Stimulated activated CD4-positive, alpha-beta T cell treated with anti-CD3 and anti-CD28 coated beads, Interleukin-15, amount 100 ng/mL, for 24 hours (primary cell): ENCODE results near the gene OCSTAMP.

Experiments
- DNase-seq: peaks from one replicate; pipeline ENCODE4 v3.0.0-alpha.2; 2020

Gene OCSTAMP

GRCh38 chr20:46550461-46550860, at the start of gene OCSTAMP:
OCSTAMP (minus strand) TSS chr20:46550654; CDS start chr20:46550560, 94 bp downstream.
- no peak for DNase-seq

DNA sequence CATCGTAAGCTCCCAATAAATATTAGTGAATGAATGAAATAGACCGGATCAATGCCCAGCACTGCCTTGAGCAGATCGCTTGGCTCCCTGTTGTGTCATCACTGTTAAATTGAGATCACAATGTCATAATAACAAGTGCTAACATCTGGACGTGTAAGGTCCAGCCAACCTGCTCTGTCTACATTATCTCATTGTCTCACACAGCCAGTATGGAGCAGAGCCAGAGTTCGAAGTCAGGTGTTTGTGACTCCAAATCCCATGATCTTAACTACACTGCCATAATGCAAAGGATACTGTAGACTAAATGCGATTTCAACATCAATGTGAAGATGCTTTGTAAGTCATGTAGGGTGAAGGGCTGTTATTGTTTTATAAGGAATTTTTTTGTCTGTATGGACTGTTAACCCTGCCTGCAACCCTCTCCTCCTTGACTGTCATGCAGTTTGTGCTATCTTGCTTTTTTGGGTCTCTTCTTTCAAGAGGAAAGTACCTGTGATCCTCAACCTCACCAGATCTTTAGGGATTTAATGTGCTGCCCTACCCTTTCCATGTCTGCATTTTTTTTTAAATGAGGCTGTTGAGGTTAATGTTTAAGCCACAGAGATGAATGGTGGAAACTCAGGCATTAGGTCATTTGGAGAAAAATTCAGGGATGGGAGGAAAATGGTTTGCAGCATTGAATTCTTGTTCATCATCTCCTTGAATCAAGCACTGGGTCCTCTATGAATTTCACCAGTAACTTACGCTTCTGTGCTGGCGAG, 49.0 kb upstream of the OCSTAMP start:
- no peak for DNase-seq

GRCh38 chr20:46595933-46596332, 45.5 kb upstream of the OCSTAMP start:
- no peak for DNase-seq

GRCh38 chr20:46594725-46595124, 44.3 kb upstream of the OCSTAMP start:
- DNase-seq: no peak

GRCh38 chr20:46592580-46593362, 42.3 kb upstream of the OCSTAMP start:
- peak; percentile 28 for DNase-seq

DNA sequence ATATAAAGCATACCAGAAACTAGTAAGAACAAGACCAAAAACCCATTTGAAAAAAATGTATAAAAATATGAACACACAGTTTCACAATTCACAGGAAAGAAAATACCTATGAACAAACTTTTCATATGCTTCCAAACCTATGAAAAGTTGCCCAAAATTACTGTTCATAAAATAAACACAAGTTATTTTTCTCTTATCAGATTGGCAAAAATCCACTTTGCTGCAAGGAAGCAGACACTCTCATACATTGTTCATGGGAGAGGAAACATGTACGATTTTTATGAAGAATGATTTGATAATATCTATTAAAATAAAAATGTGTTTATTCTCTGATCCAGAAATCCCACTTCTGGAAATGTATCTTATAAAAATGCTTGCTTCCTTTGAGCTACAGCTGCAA, 40.0 kb upstream of the OCSTAMP start:
- no peak for DNase-seq

GRCh38 chr20:46588532-46589511, 38.4 kb upstream of the OCSTAMP start:
- no peak for DNase-seq

DNA sequence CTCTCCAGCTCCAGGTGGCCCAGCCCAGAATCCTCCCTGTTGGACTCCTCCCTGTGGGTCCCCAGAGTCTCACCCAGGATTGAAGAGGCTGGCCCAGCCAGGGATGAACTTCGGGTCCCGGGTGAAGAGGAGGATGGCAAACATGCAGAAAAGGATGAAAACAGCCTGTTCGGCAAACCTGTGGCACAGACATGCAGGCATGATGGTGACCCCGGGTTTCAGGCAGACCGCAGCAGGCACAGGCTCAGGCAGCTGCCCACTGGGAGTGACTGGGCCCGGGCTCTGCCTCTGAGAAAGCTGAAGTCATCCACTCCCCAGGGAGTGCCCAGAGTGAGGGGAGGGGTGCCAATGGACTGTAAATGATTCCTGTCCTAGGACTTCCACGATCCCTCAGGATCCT, 37.5 kb upstream of the OCSTAMP start:
- no peak for DNase-seq

DNA sequence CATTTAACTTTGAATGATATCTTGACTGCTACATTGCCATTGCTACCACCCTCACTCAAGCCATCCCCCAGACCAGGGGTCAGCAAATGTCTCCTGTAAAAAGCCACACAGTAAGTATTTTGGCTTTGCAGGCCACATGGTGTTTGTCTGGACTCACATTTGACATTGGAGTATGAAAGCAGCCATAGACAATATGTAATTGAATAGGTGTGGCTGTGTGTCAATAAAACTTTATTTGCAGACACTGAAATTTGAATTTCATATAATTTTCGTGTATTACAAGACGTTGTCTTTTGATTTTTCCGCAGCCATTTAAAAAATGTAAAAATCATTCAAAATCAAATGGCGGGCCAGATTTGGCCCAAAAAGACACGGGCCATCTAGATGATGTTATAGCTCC, 36.3 kb upstream of the OCSTAMP start:
- no peak for DNase-seq

- DNase-seq: no peak
These were observed 34.1 kb upstream of the OCSTAMP start for GRCh38 chr20:46584508-46584907.

DNA sequence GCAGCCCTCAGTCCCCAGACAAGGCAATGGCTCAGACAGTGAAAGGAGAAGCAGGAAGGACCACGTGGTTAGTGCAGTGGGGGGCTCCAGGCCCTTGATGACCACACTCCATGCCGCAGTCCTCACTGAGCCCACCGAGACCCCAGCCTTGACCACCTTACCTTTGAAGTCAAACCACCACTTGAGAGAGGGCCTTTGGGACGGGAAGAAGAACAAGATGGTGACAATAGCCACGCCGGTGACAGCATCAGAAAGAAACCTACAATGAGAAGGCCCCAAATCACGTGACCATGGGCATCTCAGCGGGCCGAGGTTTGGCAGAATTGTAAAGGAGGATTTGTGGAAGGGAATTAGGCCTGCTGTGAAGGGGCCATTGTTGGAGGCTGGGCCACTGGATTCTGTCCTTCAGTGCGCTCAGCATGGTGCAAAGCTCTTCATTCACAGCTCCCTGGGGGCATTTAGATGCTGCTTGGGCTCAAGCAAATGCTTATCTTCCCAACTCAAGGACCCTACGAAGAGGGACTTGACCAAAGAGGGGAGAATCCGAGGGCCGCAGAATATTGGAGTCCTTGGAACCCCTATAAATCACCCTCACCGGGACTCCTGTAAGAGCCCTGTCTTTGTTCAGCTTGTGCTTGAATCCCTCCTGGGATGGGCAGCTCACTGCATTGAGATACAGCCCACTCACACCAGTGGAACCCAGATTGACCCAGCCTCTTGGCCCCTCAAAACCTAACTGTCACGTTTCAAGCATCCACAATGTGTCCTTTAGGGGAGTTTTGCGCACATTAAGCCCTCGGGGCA, 33.2 kb upstream of the OCSTAMP start:
- no peak for DNase-seq

DNA sequence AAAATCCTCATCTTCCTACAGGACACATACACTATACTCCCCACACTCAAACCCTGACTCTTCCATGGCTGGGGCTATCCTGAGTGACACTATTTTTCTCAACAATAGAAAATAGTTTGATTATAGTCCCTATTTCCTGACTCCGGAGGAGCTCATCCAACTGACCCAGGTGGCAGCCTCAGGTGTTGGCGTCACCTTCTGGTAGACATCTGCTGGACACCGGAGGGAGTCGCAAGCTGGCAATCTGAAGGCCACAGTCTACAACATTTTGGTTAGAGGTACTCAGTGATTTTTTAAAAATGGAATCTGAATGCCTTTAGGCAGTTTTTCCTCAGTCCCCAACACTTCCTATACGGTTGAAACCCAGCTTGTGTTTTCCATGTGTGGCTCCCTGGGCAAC, 32.2 kb upstream of the OCSTAMP start:
- DNase-seq: no peak

- DNase-seq: no peak
These were observed 30.9 kb upstream of the OCSTAMP start for GRCh38 chr20:46581391-46581790.

- no peak for DNase-seq
These were observed 30.3 kb upstream of the OCSTAMP start for GRCh38 chr20:46580613-46581205.

- no peak for DNase-seq
These were observed 28.3 kb upstream of the OCSTAMP start for GRCh38 chr20:46578745-46579144.

DNA sequence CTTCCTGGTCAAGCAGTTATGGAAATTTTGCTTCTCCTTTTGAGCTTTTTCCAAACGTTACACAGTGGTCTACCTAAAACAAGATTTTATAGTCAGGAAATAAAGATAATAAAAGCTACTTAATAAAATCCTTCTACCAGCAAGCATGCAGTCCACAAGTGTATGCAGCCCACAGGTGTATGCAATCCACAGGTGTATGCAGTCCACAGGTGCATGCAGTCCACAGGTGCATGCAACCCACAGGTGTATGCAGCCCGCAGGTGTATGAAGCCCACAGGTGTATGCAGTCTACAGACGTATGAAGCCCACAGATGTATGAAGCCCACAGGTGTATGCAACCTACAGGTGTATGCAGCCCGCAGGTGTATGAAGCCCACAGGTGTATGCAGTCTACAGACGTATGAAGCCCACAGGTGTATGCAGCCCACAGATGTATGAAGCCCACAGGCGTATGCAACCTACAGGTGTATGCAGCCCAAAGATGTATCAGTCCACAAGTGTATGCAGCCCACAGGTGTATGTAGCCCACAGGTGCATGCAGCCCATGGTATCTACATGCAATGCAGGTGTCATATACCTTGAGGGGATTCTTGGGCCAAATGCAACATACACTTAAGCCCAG, 26.4 kb upstream of the OCSTAMP start:
- no peak for DNase-seq

- no peak for DNase-seq
These were observed 25.5 kb upstream of the OCSTAMP start for GRCh38 chr20:46575937-46576461.

DNA sequence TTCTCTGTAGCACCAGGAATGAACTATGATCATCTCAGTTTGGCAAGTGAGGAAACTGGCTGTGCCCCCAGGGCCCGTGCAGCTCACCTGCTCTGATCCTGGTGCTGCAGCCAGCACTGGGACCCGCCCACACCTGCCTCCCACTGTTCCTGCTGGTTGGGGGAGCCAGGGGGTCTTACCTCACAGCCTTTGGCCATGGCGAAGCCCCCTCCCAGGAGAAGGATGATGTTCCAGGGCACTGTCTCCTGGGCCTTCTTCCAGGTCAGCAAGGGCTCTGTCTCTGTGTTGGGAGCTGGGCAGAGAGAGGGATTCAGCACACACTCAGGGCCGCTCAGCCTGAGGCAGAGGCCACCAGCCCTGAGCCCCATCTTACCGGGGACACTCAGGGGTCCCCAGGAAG, 24.9 kb upstream of the OCSTAMP start:
- DNase-seq: no peak

DNA sequence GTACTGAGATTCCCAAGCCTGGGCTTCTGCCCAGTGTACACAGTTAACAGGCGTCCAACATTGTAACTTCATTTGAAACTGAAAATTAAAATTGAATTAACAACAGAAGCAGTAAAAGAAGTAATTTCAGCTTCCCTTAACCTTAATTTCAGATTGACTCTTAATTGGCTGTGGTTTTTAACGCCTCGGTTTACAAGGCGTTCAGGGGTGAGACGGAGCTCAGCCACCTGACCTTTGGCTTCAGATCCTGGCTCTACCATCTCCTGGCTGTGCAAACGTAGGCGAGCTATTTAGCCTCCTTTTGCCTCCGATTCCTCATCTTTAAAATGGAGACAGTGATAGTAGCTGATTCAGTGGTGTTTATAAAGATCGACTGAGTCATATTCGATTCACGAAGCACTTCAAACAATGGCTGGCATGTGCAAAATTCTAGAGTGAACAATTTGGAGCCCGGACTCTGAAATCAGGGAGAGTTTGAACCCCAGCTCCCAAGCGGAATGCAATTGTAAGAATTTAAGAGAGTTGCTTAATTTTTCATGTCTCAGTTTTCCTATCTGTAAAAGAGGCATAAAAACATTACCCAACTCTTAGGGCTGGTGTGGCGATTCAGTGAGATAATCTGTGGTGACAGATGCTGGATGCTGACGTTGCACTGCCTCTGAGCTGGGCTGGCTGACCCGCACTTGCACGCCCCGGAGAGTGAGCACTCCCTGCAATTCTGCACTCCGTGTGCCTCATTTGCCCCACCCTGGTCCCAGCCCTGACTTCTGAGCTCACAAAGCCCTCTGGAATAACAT, 23.5 kb upstream of the OCSTAMP start:
- no peak for DNase-seq

DNA sequence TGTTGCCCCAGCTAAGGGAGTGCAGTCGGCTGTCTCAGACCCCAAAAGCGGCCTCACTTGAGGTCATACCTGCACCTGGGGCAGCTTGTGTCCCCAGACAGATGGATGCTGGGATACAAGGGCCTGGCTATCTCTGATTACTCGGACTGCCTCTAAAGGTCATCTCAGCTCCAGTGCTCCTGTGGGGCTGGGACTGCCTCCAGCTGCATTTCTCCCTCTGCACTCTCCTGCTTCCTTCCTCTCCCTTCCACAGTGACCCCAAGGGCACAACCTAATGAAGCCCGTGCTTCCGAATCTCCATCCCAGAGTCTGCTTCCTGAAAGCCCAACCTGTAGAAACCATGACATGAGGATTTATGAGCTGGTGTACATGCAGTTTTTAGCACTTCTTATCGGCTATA, 22.8 kb upstream of the OCSTAMP start:
- DNase-seq: no peak
